GM18861 (cell line): Measurements from ENCODE around the gene REPIN1.
"Not testable (repeated sequence)": the region's sequence is repeated elsewhere in the genome, so short reads cannot be mapped to it uniquely, and the experiment has no call there.

ENCODE experiments used
- ATAC-seq: cut with Tn5 transposase; IDR thresholded peaks from one replicate; pipeline ENCODE4 v1.9.1; 2021; ENCODE audit not compliant: unreplicated experiment

REPIN1 gene

DNA sequence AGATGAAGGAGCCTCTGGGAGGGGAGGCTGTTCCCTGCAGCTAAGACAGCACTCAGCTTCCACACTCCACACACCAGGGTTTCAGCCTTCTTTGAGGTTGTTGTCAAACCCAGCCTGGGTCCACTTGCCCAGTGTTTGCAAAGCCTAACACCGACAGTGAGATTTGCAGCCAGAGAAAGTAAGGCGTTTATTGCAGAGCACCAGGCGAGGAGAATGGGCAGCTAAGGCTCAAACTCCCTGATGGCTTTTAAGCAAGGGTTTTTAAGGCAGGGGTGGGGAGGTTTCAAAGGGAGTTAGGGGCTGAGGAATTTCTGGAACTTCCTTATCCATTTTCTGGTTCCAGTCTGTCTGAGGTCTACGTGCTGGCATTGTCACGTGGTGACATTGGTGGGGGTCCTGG is 5.8 kb downstream of the REPIN1 start:
- no peak for ATAC-seq

DNA sequence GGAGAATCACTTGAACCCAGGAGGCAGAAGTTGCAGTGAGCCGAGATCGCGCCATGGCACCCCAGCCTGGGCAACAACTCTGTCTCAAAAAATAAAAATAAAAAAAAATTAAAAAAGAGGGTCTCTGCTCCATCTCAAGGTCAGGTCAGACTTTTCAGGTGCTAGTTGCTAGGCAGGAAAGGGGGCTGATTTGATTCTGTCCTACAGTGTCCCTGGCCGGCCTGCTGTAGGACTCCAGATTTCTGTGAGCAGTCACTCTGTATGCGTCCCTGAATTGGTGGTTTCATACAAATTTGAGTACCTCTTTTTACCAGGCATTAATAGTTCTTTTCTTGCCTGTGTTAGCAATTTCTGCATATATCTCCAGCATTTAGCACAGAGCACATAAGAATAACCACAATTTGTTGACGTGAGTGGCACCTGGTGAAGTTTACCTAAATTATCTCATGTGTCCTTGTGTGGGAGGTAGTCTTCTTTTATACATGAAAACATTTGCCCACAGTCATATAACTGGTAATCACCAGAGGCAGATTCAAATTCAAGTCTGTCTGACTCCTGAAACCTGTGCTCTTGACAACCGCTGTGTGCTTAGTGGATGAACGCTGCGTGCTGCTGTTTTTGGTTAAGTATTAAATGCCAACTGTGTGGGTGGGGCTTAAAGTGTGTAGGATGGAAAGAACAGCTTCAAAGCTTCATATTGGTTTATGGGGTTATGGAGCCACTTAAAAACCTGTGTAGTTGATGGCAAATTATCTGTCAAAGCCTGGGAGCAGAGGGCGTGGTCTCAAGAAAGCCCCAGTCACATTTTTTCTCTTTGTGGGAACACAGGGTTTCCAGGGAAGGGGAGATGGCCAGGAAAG is 7.3 kb downstream of the REPIN1 start:
- peak; percentile 32 for ATAC-seq

DNA sequence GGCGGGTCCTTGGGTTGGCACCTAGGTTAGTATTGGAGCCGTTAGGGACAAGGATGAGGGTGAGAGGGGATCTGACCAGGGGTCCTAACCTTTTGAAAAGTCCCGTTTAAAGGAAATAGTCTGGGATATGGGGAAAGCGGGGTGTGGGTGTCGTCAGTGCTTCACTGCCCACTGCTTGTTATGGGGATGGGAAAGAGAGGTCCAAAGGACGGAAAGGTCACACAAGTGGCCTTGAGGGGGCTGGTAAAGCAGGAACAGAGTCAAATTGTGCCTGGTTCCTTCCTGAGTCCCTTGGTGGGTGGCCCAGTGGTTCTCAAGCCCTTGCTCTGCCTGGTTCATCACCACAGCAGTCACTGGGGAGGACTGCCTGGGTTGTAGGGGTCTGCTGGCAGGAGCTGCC is 7.9 kb downstream of the REPIN1 start:
- ATAC-seq, result no peak

DNA sequence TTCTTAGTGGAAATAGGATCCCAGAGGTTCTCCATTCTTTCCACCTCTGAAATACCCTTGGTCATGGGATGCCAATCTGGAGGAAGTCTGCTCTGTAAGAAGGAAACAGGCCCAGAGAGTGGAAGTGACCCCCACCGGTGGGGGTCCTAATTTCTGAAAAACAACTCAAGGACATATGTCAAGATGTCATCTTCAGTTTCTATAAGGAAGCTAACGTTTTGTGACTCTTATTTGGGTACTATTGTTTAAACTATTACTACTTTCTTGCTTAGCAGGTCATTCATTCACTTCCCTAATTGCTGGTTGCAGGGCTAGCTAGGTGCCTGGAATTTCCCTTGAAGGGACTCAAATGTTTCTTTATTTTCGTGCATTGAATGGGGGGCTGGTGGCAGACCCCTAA is 8.6 kb downstream of the REPIN1 start:
- ATAC-seq, result no peak

DNA sequence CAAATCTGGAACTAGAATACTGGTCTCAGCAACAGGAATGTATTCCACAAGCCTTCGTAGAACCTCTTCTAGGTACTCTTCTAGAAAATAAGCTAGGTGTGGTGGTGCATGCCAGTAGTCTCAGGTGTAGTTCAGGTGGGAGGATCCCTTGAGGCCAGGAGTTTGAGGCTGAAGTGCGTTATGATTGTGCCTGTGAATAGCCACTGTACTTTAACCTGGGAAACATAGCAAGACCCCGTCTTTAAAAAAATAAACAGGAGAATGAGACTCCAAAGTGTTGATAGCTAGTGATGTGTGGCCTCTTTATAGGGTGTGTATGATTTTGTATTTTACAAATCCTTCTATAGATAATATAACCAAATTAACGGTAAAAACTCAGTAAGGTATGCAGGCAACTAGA is 9.0 kb downstream of the REPIN1 start:
- ATAC-seq, result no peak

DNA sequence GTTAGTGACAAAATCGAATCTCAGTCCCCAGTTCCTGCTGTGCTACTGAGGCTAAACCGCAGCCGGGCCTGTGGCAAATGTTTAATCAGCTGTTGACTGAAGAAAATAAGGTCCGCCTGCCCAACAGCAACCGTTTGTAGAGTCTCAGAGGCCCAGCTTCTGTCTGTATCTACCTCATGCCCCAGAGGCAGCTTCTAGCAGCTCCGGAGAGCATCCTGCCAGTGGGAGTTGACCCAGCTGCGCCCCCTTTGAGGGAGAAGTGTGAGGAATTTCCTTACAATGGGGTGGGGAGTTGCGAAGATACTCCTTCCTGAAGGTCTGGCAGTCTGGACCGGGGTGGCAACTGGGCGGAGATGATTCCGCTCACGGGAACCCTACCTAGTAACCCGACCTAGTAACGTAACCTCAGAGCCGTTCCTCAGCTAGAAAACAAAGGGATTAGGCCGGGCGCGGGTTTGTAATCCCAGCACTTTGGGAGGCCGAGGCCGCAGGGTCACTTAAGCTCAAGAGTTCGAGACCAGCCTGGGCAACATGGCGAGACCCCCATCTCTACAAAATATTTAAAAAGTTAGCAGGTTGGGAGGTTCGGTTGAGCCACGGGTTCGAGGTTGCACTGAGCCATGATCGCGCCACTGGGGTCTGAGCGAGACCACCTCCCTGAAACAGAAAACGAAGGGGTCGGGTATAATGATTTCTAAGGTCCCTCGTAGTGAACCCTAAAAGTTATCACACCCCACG is 9.7 kb downstream of the REPIN1 start:
- ATAC-seq, result peak; percentile 19

DNA sequence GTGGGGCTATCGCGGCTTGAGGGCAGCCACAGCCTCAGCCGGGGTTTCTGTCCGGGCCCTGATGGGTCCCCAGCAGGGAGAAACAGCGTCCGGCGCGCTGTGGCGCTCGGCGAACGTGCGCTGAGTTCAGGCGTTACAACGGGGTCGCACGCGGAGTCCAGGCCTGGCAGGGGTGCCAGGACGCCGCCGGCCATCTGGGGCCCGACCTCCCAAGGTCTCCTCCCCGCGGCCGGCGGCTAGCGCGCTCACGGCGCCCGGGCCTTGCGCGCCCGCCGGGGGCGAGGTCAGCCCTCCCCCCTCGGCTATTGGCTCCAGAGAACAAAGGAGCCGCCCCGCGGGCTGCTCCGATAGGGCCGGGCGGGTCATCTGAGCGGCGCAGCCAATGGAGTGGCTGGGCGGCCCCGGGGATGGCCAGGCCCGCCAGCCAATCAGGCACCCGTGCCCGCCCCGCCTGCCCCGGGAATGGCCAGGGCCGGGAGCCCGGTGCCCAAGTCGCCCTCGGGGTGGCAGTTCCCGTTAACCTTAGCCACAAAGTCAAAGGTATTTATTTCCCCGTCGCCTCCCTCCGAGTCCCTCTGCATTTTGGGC is 10.3 kb downstream of the REPIN1 start, which contains the start of gene ZNF775:
TSS of gene ZNF775 (plus strand) at position 478 of the 588 bp plus-strand sequence. CDS start 9,141 bp downstream, outside the sequence.
- ATAC-seq, result peak; percentile 61

DNA sequence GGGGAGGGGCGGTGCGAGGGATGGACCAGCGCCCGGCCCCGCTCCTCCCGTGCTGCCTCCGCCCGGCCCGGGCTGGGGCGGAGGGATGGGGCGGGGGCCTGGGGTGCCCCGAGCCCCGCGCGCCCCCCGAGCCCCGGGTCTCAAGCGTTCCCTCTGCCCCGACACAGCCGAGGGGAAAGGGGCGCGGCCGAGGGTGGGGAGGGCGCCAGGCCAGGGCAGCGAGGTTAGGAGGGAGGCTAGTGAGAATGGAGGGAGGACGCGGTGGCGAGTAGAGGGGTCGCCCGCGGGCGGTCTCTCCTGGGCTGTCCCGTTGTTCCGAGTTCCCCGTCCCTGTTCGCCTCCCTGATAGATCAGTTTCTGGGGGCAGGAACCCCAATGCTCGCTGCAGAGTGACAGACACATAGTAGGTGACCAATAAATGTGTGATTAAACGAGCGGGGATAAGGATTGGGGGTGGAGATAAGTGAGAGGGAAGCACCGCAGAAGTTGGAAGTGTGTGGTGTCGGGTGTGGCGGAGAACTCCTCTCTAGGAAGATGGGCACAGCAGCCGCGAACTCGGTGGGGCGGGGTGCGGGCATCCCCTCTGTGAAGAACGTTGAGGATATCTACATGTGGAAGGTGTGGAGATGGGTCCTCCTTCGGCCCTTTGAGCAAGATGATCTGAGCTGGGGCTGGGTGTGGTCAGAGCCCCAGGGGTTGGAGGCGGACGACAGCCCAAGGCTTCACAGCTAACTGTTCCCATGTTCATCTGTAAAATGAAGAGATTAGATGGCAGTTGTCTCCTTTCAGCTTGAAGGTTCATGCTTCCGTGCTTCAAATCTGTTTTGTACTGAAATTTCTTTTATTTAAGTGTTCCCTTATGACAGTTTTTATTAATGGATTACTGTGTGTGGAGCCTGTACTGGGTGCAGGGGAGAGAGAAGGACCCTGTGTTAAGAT is 11.1 kb downstream of the REPIN1 start:
- no peak for ATAC-seq

DNA sequence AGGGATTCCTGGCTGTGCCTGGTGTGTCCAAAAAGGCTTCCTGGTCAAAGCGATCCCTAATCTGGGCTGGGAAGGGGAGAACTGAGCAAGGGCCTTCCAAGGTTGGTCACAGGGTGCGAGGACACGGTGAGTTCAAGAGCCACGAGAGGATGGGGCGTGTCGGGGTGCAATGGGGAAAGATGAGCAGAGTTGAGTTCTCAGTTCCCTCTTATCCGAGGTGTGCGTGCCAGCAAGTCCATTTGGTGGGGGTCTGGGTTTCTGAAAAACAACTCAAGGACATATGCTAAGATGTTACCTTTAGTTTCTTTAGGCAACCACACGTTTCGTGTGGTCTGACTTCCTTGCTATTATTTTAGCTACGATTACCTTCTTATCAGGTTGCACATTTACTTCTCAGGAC is 11.8 kb downstream of the REPIN1 start:
- ATAC-seq, result no peak

DNA sequence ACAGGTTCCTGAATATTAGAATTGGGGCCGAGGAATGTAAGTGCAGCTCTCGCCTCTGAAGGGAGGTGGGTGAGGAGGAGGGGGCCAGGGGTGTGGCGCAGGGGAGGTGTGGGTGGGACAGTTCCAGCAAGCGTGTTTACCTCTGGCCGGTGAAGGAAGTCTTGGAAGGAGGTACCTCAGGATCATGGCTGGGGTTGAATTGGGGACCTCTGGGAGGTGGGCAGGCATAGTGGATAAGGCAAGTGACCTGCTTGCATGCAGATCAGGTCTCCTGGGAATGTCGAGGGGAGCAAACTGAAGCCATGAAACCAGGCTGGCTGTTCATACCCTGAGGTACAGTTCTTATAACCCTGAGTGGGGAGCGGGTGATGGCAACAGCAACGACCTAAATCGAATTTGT is 12.5 kb downstream of the REPIN1 start:
- ATAC-seq, result no peak

DNA sequence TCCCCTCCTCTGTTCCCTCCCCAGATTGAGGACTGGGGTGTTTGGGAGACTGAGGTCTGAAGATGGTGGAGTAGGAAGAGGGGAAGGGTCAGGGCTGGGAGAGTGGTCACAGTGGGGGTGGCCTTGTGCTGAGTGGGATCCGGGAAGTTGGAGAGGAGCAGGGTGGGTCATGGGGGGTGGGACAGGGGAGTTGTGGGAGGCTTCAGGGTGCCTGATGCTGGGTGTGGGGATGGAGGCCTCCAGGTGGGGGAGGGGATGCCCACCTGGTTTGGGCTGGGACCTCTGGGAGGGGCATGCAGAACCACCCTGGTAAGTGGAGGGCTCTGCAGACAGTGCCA is 13.1 kb downstream of the REPIN1 start:
- no peak for ATAC-seq

DNA sequence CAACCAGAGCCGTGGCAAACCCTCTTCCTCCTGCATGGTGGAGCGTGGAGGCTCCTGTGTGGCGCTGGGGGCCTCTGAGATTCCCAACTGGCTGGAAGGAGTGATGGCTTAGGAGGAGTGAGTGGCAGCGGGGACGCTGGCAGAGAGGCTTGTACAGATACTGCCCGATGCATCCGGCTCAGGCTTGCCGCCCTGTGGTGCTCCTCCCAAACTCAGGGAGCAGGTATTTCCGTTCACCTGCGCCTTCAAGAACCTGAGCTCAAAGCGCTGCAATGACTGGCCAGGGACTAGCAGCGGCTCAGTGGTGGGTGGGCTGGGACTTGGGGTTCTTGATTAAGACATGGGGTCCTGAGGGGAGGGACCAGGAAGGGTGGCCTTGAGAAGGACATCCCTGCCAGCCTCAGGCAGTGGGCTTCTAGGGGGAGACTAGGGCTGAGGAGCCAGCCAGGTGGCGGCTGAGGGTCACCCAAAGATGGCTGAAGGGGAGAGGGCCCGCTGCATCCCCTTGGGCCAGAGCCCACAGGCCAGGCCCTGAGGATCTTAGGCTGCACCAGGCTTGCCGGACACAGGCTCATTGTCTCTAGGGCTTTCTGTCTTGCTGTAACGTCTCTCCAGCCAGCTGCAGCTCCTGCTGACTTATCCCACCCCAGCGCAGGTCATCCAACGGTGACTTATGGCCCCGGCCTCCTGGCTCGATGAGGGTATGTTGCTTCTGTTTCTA is 13.7 kb downstream of the REPIN1 start:
- no peak for ATAC-seq

DNA sequence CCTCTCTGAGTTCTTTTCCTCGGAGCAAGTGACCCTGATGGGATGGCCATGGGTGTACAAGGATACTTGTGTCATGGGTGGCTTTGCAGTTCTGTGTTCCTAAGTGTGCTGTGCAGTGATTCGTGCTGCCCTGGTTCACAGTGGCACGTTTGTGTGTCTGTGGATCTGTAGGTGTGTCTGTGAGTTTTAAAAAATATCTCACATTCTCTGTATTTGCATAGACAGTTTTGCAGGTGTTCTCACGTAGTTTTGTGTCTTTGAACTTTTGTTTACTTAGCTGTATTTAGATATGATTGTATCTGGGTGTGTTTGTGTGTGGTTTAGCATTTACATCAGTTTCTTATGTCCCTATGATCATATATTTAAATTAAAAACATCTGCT is 14.2 kb downstream of the REPIN1 start:
- ATAC-seq, result no peak

DNA sequence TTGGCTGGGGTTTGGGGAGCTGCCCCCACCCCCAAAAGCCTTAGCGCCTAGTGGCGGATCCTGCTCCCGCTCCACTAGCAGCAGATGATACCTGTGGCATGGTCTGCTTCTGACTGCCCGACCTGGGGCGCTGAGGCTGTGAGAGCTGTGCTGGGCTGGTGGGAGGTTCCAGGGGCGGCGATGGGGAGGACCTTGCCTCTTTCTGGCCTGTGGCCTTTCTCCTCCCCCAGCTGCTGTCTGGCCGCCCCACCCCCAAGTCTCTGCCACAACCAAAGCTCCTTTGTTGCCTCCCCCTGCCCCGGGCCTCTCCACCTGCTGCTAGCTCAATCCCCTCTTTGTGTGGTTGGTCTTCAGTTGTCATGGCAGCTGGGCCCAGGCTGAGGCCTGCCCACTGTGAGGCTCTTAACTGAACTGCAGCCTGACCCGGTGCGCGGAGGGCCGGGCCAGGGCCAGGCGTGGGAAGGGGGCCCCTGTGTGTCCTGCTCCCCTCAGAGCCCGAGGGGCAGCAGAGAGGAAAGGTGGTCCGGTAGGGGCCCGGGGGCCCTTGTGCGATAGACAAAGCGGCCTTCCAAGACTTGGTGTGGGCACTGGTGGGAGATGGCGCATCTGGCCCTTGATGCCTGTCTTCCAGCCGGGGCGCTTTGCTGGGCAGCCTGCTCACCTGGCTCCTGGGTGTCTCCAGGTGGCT is 15.2 kb downstream of the REPIN1 start:
- ATAC-seq, result no peak

DNA sequence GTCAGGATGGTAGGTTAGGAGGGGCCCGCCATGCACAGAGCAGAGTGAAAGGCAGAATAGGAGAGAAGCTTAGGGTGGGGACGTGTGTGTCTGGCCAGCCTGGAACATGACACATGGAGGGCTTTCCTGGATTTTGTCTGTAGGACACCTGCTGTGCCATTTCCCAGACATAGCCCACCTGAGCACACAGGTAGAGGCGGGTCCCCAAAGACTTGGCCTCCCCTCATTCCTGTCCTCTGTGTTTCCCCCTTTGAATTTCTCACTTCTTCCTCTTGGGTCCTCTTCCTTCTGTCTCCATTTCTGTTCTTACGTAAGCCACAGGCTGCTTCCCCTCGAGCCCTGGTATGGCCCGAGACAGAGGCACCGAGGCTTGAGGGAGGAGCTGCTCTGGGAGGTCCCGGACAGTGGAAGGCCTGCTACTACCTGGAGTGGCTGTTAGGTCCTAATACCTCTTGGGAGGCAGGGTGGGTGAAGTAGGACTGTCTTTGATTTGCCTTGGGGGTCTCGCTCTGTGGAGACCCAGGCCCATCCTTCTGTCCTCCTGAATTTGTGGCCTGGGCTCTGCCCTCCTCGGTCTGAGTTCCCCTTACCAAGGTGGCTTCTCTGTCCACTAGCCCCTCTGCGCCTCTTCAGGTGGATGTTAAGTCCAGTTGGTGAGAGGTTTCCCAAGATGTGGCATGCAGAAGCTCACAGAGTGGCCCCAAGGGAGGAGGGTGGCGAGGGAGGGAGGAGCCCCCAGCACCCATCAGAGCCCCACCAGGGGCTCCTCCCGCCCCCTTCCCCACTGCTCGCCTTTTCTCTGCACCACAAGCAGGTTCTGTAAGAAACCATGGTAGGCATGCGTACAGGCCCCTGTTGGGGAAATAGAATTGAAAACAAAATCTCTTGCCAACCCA is 16.0 kb downstream of the REPIN1 start:
- ATAC-seq, result no peak

DNA sequence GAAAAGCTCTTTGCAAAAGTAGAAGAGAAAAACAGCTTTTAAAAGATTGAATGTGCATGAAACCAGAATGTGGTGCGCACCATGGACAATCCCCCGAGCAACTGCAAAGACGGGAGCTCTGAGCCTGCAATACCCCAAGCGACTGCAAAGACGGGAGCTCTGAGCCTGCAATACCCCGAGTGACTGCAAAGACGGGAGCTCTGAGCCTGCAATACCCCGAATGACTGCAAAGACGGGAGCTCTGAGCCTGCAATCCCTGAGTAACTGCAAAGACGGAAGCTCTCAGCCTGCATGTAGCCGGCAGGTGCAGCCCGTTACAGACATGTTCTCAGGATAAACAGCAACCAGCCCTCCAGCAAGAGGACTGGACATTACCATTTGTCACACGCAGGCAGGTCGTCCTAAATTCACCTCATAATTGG is 16.7 kb downstream of the REPIN1 start:
- no peak for ATAC-seq

DNA sequence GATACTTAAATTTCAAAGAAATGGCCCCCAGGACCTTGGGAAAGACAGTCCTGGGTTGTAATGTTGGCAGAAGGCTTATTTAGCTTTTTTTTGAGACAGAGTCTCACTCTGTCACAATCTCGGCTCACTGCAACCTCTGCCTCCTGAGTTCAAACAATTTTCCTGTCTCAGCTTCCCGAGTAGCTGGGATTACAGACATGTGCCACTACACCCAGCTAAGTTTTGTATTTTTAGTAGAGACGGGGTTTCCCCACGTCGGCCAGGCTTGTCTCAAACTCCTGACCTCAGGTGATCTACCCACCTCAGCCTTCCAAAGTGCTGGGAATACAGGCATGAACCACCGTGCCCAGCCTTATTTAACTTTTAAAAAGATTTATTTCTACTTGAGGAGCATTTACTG is 17.3 kb downstream of the REPIN1 start:
- not testable (repeated sequence) for ATAC-seq

DNA sequence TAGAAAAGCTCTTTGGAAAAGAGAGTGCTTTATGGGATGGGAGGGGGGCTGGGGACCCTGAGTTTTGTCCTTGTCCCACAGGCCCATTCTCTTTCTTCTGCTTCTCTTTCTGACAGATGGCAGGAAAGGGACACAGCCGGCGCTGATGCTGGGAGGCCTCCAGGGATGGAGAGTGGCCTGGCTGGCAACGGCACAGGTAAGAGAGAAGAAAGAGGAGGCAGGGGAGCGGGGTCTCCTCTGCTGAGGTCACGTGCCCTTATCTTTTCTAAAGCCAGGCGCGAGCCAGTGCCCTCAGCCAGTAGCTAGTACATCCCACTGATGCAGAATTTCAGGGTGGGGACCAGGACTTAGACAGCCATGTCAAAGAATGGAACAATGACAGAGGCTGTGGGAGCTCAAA is 19.7 kb downstream of the REPIN1 start:
- no peak for ATAC-seq
